Activated gamma-delta T cell (primary cell): ENCODE data around the gene NCLN.
"Not testable (repeated sequence)": the region's sequence is repeated elsewhere in the genome, so short reads cannot be mapped to it uniquely, and the experiment has no call there.

ENCODE experiments used
- DNase-seq: peaks from one replicate; lab custom pipeline; 2025; lab: John Stamatoyannopoulos, UW
- total RNA-seq, 2 donors: gene quantifications; one replicate each; lab custom pipeline; 2026; lab: John Stamatoyannopoulos, UW

NCLN gene
- 62.2 to 64.2 reads per million in 2 donors for total RNA-seq

GRCh38 chr19:3185461-3186159, at the start of gene NCLN:
Gene NCLN (plus strand): TSS chr19:3185930. CDS start chr19:3186031, 101 bp downstream.
- DNase-seq: peak; percentile 91

- no peak for DNase-seq
Measured at GRCh38 chr19:3135961-3136683, 49.6 kb upstream of the NCLN start, which contains the start of gene GNA15. Gene GNA15 (plus strand): TSS chr19:3136033. CDS start chr19:3136451, 418 bp downstream.

- DNase-seq: no peak
Measured at GRCh38 chr19:3136684-3137055, 49.1 kb upstream of the NCLN start.

- no peak for DNase-seq
Measured at GRCh38 chr19:3137119-3137518, 48.6 kb upstream of the NCLN start.

GRCh38 chr19:3138268-3138667, 47.5 kb upstream of the NCLN start:
- no peak for DNase-seq

- no peak for DNase-seq
Measured at GRCh38 chr19:3140667-3141038, 45.1 kb upstream of the NCLN start.

- no peak for DNase-seq
Measured at GRCh38 chr19:3142292-3142670, 43.4 kb upstream of the NCLN start.

GRCh38 chr19:3142781-3143337, 42.9 kb upstream of the NCLN start:
- DNase-seq: no peak

- no peak for DNase-seq
Measured at GRCh38 chr19:3145909-3146676, 39.6 kb upstream of the NCLN start.

- DNase-seq: peak; percentile 38
Measured at GRCh38 chr19:3146677-3147100, 39.0 kb upstream of the NCLN start.

GRCh38 chr19:3148503-3148902, 37.2 kb upstream of the NCLN start:
- no peak for DNase-seq

GRCh38 chr19:3149089-3149488, 36.6 kb upstream of the NCLN start:
- no peak for DNase-seq

- no peak for DNase-seq
Measured at GRCh38 chr19:3149526-3150505, 35.9 kb upstream of the NCLN start.

- DNase-seq: no peak
Measured at GRCh38 chr19:3150739-3151329, 34.9 kb upstream of the NCLN start.

- no peak for DNase-seq
Measured at GRCh38 chr19:3151563-3152418, 33.9 kb upstream of the NCLN start.

- no peak for DNase-seq
Measured at GRCh38 chr19:3152419-3152780, 33.3 kb upstream of the NCLN start.

- DNase-seq: no peak
Measured at GRCh38 chr19:3153286-3154230, 32.2 kb upstream of the NCLN start.

GRCh38 chr19:3154447-3154846, 31.3 kb upstream of the NCLN start:
- DNase-seq: not testable (repeated sequence)
